SH-SY5Y (cell line): Measurements from ENCODE around the gene SFXN5.

Experiments
- GATA2 ChIP-seq: IDR thresholded peaks from 2 replicates; pipeline ENCODE4 v1.6.1; 2011; ENCODE audit warnings: mild to moderate bottlenecking, low read depth, low read length
- GATA3 ChIP-seq: IDR thresholded peaks from 2 replicates; pipeline ENCODE4 v1.6.1; 2011; ENCODE audit warnings: low read depth, mild to moderate bottlenecking, low read length, moderate library complexity

Gene SFXN5

GRCh38 chr2:73006969-73007710 lies 64.4 kb downstream of the SFXN5 start:
- TF ChIP-seq GATA2 (no peak), GATA3 (no peak)

GRCh38 chr2:73004889-73005596 lies 66.5 kb downstream of the SFXN5 start:
- TF ChIP-seq GATA2 (no peak), GATA3 (no peak)

- no peak for TF ChIP-seq GATA2
- TF ChIP-seq GATA3, result no peak
Observed at GRCh38 chr2:73004466-73004865, 67.0 kb downstream of the SFXN5 start.

GRCh38 chr2:73003027-73003426 lies 68.5 kb downstream of the SFXN5 start:
- TF ChIP-seq GATA2 (no peak), GATA3 (no peak)

- TF ChIP-seq GATA3, result no peak
- no peak for TF ChIP-seq GATA2
Observed at GRCh38 chr2:73000808-73001570, 70.5 kb downstream of the SFXN5 start.

GRCh38 chr2:72999729-73000725 lies 71.5 kb downstream of the SFXN5 start:
- TF ChIP-seq GATA2 (no peak), GATA3 (no peak)

GRCh38 chr2:72998724-72999123 lies 72.8 kb downstream of the SFXN5 start:
- TF ChIP-seq GATA3 (no peak), GATA2 (no peak)

- no peak for TF ChIP-seq GATA2
- TF ChIP-seq GATA3, result no peak
Observed at GRCh38 chr2:72998234-72998651, 73.3 kb downstream of the SFXN5 start.

GRCh38 chr2:72996117-72996502 lies 75.4 kb downstream of the SFXN5 start:
- TF ChIP-seq GATA3, result no peak
- TF ChIP-seq GATA2, result no peak

GRCh38 chr2:72995430-72996116 lies 75.9 kb downstream of the SFXN5 start:
- TF ChIP-seq GATA3 (no peak), GATA2 (no peak)

GRCh38 chr2:72994991-72995380 lies 76.5 kb downstream of the SFXN5 start:
- TF ChIP-seq GATA2, result no peak
- TF ChIP-seq GATA3, result no peak

- TF ChIP-seq GATA3 (no peak), GATA2 (no peak)
Observed at GRCh38 chr2:72994282-72994990, 77.1 kb downstream of the SFXN5 start.

GRCh38 chr2:72993933-72994280 lies 77.6 kb downstream of the SFXN5 start:
- TF ChIP-seq GATA2 (no peak), GATA3 (no peak)
